Tibial nerve (tissue), 4 donors: ENCODE results near the gene TBL1X. TPM values are rescaled to one million over a fixed set of nuclear protein-coding genes. Genes with fewer than 3 reads are reported as not detected.
"Not testable (repeated sequence)": the region's sequence is repeated elsewhere in the genome, so short reads cannot be mapped to it uniquely, and the experiment has no call there.

Experiments
- DNase-seq, 2 donors: peaks; one replicate each; pipeline ENCODE4 v3.0.0-alpha.2; 2019; ENCODE audit warnings: low spot score in 2 of 2
- H3K27ac ChIP-seq, 4 donors: fragments of 200-600 bp; sonication (generic) in 3 of 4; one replicate each; pipeline ENCODE4 v1.5.1; 2017 to 2019; ENCODE audit warnings: mild to moderate bottlenecking in 1 of 4
- H3K27me3 ChIP-seq, 2 donors: fragments of 200-600 bp; sonication (generic) in 1 of 2; one replicate each; pipeline versions ENCODE4 v1.5.1 to v1.6.0; 2017 to 2019
- H3K36me3 ChIP-seq, 3 donors: fragments of 200-600 bp; sonication (generic); one replicate each; pipeline ENCODE4 v1.5.1; 2018 to 2019
- H3K4me1 ChIP-seq, 4 donors: fragments of 200-600 bp; sonication (generic) in 3 of 4; one replicate each; pipeline ENCODE4 v1.5.1; 2017 to 2019
- H3K4me3 ChIP-seq, 4 donors: fragments of 200-600 bp; sonication (generic) in 3 of 4; one replicate each; pipeline ENCODE4 v1.5.1; 2017 to 2019; ENCODE audit warnings: mild to moderate bottlenecking in 1 of 4, moderate library complexity in 1 of 4
- H3K9me3 ChIP-seq, 4 donors: fragments of 200-600 bp; sonication (generic) in 3 of 4; one replicate each; pipeline ENCODE4 v1.5.1; 2017 to 2019
- CTCF ChIP-seq, 5 experiments: fragments of 200-600 bp in 3 of 5; fragments of 450-650 bp in 2 of 5; sonication (generic) in 3 of 5; IDR thresholded peaks; one replicate each; pipeline ENCODE4 v1.5.1; 2016 to 2019; ENCODE audit warnings: antibody characterized with exemption in 5 of 5, mild to moderate bottlenecking in 3 of 5, moderate library complexity in 2 of 5
- EP300 ChIP-seq, 2 donors: sonication (generic); formaldehyde crosslinking; IDR thresholded peaks; one replicate each; pipeline ENCODE4 v1.6.1; 2017; ENCODE audit warnings: antibody characterized with exemption in 2 of 2, mild to moderate bottlenecking in 1 of 2
- POLR2A ChIP-seq, 2 donors: fragments of 450-650 bp; IDR thresholded peaks; one replicate each; pipeline ENCODE4 v1.6.1; 2017; ENCODE audit warnings: antibody characterized with exemption in 2 of 2, mild to moderate bottlenecking in 2 of 2, moderate library complexity in 2 of 2
- WGBS, 2 donors: methylation state at CpG; one replicate each; pipeline ENCODE4 v1.1.5; 2018; 5-methylcytosine and 5-hydroxymethylcytosine counted together
- total RNA-seq, 4 donors: library from RNA; depleted of rRNA; stranded (reverse); fragments of >200 nt; gene quantifications; one replicate each; pipeline ENCODE4 v1.1.0, GENCODE V29; 2016

The TBL1X gene
- total RNA-seq, 4 donors from 2014 or later: 12.2 to 25.2 (median 19.5) TPM

- Histone ChIP-seq H3K27me3 (no peaks in the 10 kb centered on the region), H3K4me3 (no peak overlapping the region), H3K36me3 (no peaks in the 10 kb centered on the region), H3K4me1 (peaks cover 0 to 21% (median 0%) of the 10 kb centered on the region in 4 donors), H3K9me3 (no peaks in the 10 kb centered on the region), H3K27ac (no peak overlapping the region)
- DNase-seq: no peak
- 77 to 79% methylated on average over 2 to 8 of the region's 8 CpGs for WGBS, 2 donors
- TF ChIP-seq CTCF (IDR thresholded peaks at IDR 0.05) (no peak), POLR2A (IDR thresholded peaks at IDR 0.05) (no peak), EP300 (IDR thresholded peaks at IDR 0.05) (no peak)
These were observed 68.8 kb downstream of the TBL1X start for GRCh38 chrX:9533611-9534010.

- Histone ChIP-seq H3K4me3 (no peak overlapping the region), H3K36me3 (no peaks in the 10 kb centered on the region), H3K27me3 (no peaks in the 10 kb centered on the region), H3K27ac (peak overlapping the region in 2 of 4 donors; percentile 56 to 57), H3K9me3 (no peaks in the 10 kb centered on the region), H3K4me1 (peaks cover 0 to 21% (median 0%) of the 10 kb centered on the region in 4 donors)
- TF ChIP-seq EP300 (IDR thresholded peaks at IDR 0.05): no peak
- TF ChIP-seq POLR2A (IDR thresholded peaks at IDR 0.05): no peak
- no peak for TF ChIP-seq CTCF (IDR thresholded peaks at IDR 0.05)
- 18 to 19% methylated on average over 3 of the region's 3 CpGs for WGBS, 2 donors
- DNase-seq: no peak
These were observed 69.8 kb downstream of the TBL1X start for GRCh38 chrX:9534686-9535085.

- DNase-seq: no peak
- Histone ChIP-seq H3K4me3 (no peak overlapping the region), H3K9me3 (no peaks in the 10 kb centered on the region), H3K4me1 (peaks cover 0 to 21% (median 0%) of the 10 kb centered on the region in 4 donors), H3K27ac (peak overlapping the region in 2 of 4 donors; percentile 56 to 57), H3K36me3 (no peaks in the 10 kb centered on the region), H3K27me3 (no peaks in the 10 kb centered on the region)
- 21 to 23% methylated on average over 4 of the region's 4 CpGs for WGBS, 2 donors
- TF ChIP-seq CTCF (IDR thresholded peaks at IDR 0.05) (no peak), EP300 (IDR thresholded peaks at IDR 0.05) (no peak), POLR2A (IDR thresholded peaks at IDR 0.05) (no peak)
These were observed 70.2 kb downstream of the TBL1X start for GRCh38 chrX:9535101-9535500.

GRCh38 chrX:9536156-9536555 lies 71.3 kb downstream of the TBL1X start:
- H3K27me3 ChIP-seq, H3K27ac ChIP-seq, DNase-seq, H3K36me3 ChIP-seq, H3K9me3 ChIP-seq, H3K4me3 ChIP-seq: not testable (repeated sequence)
- 74 to 76% methylated on average over 5 to 10 of the region's 10 CpGs for WGBS, 2 donors
- H3K4me1 ChIP-seq: peaks cover 0 to 13% (median 0%) of the 10 kb centered on the region in 4 donors

- H3K36me3 ChIP-seq: no peaks in the 10 kb centered on the region
- 95 to 96% methylated on average over 7 to 8 of the region's 8 CpGs for WGBS, 2 donors
- no peaks in the 10 kb centered on the region for H3K27me3 ChIP-seq
- DNase-seq: no peak
- peaks cover 0 to 13% (median 0%) of the 10 kb centered on the region in 4 donors for H3K4me1 ChIP-seq
- TF ChIP-seq CTCF (IDR thresholded peaks at IDR 0.05) (no peak), EP300 (IDR thresholded peaks at IDR 0.05) (no peak), POLR2A (IDR thresholded peaks at IDR 0.05) (no peak)
- H3K9me3 ChIP-seq: no peaks in the 10 kb centered on the region
- H3K27ac ChIP-seq: no peak overlapping the region
- no peak overlapping the region for H3K4me3 ChIP-seq
These were observed 72.9 kb downstream of the TBL1X start for GRCh38 chrX:9537781-9538180.

- Histone ChIP-seq H3K36me3 (no peaks in the 10 kb centered on the region), H3K9me3 (no peaks in the 10 kb centered on the region), H3K27ac (no peak overlapping the region), H3K27me3 (no peaks in the 10 kb centered on the region), H3K4me3 (no peak overlapping the region), H3K4me1 (peaks cover 0 to 13% (median 0%) of the 10 kb centered on the region in 4 donors)
- TF ChIP-seq POLR2A (IDR thresholded peaks at IDR 0.05) (no peak), CTCF (IDR thresholded peaks at IDR 0.05) (no peak), EP300 (IDR thresholded peaks at IDR 0.05) (no peak)
- 70 to 78% methylated on average over 8 to 10 of the region's 10 CpGs for WGBS, 2 donors
- DNase-seq: no peak
These were observed 73.7 kb downstream of the TBL1X start for GRCh38 chrX:9538544-9539045.
